ENCODE results near the gene TMEM163.
"Not testable (repeated sequence)": the region's sequence is repeated elsewhere in the genome, so short reads cannot be mapped to it uniquely, and the experiment has no call there.

TMEM163 gene

DNA sequence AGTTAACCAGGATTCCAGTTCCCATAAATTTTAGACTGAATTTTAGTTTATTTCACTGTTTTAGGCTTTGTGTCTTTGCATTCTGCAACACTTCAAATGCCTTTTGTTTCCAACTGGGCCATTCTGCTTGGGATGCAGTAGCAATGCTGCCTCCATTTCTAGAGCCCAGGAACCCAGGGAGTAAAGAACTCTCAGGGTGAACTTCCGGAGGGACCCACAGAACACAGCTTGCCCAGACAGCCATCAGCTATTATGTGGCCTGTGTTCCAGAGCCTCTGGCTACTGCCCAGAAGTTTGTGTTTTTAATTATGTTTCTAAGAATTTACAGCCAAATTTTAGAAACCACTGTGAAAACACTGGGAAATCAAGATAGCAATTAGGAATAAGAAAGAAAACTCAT, 145.1 kb downstream of the TMEM163 start:
- no peak for DNase-seq

DNA sequence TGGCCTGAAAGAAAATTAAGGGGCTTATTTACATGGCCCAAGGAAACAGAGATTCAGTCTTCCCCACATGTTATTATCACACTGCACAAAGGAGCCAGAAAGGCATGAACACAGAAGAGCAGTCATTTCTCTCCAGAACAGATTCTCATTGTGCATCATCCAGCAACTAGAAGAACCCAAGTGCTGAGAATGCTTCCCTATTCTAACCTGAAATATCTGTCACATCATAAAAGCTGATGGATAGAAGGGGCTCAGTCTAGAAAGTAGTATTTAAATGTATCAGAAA, 145.8 kb downstream of the TMEM163 start:
- DNase-seq, result no peak

DNA sequence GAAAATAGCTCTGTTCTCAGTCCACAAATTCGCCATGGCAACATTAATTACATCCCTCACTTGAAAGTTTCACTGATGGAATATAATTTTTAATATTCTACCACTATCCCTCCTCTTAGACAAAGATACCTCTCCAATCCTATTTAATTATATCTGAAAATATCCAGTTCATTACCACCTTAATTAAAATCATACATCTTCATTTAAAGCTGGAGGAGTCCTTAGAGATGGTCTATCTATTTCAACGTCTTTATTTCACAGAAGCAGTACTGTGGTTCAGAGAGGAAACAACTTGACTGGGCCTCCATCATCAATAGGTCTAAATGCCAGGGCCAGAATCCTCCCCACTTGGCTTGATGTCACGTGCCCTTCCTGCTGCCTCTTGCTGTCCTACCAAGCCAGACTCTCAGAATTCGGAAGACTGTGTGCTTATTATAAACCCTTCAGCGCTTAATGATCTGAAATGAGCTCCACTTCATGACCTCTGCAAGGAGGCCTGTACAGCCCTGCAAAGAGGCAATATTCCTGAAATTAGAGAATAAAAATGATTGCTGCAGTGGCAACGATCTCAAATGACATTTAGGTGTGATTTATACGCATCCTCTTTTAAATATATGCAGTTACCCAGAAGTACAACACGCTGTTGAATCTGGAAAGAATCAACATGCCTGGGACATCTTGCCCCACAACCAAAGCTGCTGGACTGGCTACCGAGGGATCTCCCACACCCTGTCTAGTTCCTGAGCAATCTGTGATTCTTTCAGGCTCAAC, 146.3 kb downstream of the TMEM163 start:
- DNase-seq, result no peak

DNA sequence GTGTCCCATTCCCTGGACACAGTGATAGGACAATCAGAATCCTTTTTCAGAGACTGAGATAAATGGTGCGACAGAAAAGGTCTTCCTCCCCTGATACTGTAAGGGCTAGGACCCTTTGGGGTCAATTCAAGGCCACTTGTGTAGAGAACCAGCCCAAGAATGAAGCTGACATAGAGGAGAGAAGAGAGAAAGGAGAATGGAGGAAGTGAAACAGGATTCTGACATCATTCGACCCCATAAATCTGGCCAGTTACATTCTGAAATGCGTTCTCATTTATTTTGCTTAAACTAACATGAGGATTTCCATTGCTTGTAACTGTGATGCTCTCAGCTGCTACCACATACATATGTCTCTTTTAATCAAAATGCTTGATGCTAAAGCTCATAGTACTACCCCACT, 148.1 kb downstream of the TMEM163 start:
- no peak for DNase-seq

DNA sequence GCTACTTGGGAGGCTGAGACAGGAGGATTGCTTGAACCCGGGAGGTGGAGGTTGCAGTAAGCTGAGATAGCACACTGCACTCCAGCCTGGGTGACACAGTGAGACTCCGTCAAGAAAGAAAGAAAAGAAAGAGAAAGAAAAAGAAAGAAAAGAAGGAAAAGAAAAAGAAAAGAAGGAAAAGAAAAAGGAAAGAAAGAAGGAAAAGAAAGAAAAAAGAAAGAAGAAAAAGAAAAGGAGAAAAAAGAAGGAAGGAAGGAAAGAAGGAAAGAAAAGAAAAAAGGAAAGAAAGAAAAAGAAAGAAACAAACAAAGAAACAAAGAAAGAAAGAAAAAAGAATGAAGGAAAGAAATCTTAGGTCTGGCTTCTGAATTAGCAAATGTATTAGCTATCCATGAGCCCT, 150.4 kb downstream of the TMEM163 start:
- DNase-seq, result no peak

DNA sequence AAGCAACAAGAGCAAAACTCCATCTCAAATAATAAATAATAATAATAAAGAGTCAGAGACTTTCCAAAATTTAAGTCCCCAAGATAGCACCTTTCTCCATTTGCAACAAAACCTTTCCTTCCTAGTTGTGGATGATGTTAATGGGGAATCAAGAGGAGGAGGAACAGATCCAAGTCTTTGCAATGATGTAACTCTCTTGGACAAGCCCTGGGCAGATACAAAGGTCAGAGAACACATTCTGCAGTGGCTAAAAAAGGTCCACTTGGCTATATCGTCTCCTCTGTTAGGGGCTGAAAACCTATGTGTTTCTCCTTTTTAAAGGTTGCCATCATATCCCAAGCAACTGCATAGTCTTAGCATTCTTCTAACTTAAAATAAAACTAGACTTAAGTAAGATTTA, 151.1 kb downstream of the TMEM163 start:
- DNase-seq, result no peak

DNA sequence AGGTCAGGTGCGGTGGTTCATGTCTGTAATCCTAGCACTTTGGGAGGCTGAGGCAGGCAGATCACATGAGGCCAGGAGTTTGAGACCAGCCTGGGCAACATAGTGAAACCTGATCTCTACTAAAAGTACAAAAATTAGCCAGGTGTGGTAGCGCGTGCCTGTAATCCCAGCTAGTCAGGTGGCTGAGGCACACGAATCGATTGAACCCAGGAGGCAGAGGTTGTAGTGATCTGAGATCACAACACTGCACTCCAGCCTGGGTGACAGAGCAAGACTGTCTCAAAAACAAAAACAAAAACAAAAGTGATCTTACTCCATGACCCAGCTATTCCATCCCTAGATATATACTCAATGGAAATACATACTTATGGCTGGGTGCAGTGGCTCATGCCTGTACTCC, 153.8 kb downstream of the TMEM163 start:
- DNase-seq, result not testable (repeated sequence)

DNA sequence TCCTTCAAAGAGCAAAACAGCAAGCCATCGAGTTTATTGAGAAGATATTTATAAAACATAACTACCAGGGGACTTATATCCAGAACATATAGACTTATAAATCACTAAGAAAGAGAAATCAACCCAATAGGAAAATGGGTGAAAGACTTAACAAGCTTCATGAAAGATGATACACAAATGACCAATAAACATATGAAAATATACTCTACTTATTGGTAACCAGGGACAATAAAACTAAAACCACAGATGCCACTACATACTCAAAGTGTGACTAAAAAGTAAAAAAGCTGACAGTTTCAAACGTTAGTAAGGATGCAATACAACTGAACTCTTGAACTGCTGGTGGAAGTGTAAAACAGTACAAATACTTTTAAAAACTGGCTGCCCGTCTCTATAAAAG, 154.3 kb downstream of the TMEM163 start:
- DNase-seq, result no peak

DNA sequence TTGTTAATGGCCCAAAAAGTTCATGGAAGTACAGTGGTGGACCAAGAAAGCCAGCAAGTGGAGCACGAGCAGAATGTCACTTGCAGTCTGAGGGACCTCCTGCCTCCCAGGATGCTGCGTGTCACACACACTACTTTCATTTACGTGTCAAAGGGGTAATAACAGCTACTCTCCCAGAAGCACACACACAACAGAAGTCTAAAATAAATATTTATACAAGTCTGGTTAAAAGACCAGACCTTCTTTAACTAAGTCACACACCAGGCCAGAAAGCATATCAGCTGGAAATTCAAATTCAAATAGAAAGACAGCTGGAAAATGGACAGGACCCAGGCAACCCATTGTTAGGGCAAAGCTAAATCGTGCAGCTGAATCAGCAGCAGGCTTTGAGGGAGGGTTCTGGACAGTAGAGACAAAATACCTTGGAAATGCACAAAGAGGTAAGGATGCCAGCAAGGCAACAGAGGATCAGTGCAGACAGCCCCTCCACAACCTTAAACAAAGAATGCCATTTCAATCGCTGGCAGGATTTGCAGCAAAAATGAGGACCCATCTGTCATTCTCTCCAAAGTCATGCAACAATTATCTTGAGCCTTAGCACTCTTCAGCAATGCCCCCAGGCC, 160.5 kb downstream of the TMEM163 start:
- DNase-seq, result no peak

DNA sequence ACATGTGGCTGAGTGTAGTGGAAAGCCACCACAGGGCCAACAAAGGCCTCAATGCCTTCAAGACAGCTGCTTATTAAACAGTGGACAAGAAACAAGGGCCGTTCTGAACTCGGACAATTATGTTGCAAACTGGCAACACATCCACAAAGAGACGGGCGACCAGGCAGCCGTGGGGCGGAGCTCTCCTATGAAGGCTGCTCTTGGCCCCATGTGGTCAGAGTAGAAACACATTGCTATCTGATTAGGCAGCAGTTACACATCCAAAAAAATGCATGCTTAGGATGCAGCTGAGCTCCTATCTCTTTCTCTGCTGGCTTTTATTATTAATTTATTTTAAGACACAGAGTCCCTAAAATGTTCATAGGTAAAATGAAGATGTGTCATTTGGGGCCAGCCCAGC, 163.4 kb downstream of the TMEM163 start:
- DNase-seq, result no peak

DNA sequence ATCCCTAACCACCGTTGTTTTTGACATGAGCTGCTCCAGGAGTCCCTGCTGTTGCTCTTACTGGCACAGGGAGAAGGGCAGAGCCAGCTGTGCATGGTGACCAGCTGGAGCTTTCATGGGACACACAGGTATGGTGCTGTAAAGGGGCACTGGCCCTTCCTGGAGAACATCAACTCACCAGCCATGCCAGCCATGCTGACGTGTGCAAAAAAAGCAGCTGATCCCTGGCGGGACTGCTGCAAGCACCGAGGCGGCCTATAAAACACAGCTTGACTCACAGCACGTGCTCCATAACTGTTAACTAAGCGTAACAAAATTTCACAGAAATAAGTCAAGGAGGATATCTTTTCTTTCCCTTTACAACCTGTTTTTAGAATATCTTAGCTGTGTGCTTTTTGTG, 165.1 kb downstream of the TMEM163 start:
- DNase-seq, result no peak

DNA sequence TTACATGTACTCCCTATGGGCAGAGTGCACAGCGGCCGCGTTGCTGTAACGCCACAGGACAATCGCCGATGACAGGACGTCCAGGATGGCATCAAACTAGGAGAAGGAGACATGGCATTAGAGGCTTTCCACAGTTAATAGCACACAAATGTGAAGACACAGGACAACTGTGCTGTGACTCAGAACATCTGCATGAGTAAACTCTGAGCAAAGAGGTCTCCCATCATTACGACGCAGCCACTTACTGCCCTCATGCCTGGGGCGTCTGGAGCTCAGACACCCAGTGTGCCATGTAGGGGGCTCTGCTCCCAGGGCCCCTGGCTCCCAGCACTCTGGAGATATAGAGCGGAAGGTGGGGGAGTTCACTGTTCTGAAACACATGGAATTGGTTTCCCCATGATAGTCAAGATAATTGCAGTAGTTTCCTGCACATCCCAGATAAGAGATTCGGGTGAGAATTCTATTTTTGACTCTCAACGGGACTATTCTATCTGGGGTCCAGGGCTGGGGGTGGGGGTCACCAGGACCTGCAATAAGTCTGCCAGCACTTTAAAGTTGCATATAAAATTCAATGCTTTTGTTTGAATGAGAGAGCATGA, 168.1 kb downstream of the TMEM163 start:
- DNase-seq, result no peak

DNA sequence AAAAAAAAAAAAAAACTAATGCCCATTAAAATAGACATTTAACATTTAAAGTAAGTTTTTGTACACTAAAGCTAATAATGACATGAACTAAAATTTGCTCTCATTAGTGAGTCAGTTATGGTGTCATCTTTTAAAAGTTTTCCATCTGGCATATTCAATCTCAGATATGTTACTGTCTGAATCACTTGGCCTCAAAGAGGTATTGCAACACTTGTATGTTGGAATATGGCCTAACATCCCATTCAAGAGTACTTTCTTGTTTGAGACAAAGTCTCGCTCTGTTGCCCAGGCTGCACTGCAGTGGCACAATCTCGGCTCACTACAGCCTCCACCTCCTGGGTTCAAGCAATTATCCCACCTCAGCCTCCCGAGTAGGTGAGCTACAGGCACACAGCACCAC, 169.7 kb downstream of the TMEM163 start:
- DNase-seq, result no peak

DNA sequence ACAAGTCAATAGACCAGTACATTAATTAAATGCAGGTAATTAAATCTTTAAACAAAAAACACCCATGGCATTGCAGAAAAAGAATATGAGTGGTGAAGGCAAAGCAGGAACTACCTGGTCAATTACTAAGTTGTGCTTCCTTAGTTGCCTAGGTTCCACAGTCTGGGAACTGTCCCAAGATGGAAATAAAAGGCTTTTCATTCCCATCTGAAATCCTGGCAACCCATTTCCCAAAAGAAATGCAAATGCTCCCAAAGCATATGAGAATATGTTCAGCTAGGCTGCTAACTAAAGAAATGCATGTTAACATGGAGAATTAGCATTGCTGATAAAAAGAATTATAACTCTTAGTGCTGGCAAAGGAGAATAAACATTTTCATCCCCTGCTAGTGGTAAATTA, 177.8 kb downstream of the TMEM163 start:
- DNase-seq, result no peak

DNA sequence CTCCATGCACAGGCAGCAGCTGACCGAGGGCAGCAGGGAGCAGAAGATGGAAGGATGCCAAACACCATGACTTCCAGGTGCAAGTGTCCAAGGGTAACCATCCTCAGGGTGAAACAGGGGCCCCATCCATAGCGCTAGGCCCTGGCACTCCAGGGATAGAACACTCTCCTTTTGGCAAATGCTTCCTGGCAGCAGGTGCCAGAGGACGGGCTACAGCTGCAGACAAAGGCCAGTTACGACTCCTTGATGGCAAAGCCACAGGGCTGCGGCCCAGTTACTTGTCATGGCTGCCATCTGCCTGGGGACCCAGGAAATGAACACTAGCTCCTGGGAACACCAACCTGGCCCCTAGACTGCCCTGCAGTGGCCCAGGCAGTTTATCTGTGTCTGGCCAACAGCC, 178.8 kb downstream of the TMEM163 start:
- DNase-seq, result no peak

DNA sequence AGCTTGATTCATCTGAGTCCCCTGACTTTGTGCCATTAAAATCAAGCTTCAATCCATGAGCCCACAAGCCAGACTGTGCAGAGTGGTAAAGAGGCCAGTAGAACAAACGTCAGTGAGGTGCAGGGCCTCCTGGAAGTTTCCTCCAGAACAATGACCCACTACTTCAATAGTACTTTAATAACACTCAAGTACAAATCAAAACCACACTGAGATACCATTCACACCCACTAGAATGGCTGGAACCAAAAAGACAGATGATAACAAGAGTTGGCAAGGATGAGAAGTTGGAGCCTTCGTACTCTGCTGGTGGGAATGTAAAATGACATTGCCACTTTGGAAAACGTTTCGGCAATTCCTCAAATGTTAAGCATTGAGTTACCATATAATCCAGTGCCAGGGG, 181.1 kb downstream of the TMEM163 start:
- DNase-seq, result no peak

DNA sequence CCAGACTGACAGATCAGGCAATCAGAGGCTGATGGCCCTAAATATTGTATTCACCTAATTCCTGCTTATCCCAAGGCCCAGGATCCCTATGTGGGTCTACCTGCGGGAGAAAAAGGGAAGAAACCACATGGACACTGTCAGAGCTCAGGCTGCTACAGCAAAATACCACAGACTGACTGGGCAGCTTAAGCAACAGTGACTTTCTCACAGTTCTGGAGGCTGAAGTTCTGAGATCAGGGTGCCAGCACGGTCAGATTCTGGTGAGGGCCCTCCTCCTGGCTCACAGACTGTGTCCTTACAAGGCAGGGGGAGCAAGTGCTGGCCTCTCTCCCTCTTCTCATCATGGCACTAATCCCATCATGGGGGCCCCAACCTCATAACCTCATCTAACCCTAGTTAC, 181.7 kb downstream of the TMEM163 start:
- no peak for DNase-seq

DNA sequence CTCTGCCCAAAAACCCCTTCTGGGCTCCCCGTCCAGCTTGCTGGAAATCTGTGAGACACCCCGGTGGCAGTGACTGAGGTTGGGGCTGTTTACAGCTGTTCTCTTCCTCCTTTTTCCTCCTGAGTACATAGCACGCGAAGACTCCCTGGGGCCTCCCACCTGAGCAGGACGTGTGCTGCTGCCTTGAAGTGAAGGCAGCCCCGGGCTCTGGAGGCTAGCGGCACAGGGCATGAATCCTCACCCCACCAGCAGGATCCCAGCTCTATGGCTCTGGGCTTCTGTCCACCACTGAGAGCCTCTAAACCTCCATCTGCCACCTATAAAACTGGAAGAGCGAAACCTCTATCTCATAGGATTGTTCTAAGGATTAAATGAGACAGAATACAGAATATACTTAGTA, 182.5 kb downstream of the TMEM163 start:
- no peak for DNase-seq

DNA sequence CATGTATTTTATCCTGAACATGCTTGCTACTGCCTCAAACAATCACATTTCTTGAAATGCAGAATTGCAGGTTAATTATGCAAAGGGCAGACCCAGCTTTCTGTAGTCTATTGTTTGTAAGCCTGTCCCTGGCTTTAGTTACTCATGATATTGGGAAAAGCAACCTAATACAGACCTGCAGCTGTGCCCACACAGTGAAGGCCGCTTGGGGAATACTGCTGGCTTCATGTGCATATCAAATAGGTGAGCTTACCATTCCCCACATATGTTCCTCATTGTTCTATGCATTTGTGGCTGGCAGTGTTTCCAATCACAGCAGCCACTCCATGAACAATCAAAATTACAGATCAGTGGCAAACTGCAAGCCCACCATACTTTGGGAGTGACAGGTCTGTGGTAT, 186.3 kb downstream of the TMEM163 start:
- no peak for DNase-seq

DNA sequence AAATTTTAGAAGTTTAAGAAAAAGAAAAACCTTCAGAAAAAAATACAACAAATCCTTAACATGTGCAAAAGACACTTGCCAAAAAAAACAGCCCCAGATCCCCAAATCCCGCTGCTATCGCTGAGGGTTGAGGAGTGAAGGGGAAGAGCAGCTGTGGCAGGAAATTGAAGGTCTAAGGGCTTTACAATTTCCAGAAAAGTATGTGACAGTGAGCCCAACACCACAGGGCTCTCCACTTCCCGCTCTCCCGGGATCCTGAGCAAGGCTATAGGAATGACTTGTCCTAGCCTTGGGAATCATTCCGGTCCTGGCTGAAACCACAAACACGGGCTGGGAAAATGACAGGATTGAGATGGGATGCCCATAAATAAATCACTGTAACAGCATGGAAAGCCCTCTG, 191.4 kb downstream of the TMEM163 start:
- DNase-seq, result no peak

DNA sequence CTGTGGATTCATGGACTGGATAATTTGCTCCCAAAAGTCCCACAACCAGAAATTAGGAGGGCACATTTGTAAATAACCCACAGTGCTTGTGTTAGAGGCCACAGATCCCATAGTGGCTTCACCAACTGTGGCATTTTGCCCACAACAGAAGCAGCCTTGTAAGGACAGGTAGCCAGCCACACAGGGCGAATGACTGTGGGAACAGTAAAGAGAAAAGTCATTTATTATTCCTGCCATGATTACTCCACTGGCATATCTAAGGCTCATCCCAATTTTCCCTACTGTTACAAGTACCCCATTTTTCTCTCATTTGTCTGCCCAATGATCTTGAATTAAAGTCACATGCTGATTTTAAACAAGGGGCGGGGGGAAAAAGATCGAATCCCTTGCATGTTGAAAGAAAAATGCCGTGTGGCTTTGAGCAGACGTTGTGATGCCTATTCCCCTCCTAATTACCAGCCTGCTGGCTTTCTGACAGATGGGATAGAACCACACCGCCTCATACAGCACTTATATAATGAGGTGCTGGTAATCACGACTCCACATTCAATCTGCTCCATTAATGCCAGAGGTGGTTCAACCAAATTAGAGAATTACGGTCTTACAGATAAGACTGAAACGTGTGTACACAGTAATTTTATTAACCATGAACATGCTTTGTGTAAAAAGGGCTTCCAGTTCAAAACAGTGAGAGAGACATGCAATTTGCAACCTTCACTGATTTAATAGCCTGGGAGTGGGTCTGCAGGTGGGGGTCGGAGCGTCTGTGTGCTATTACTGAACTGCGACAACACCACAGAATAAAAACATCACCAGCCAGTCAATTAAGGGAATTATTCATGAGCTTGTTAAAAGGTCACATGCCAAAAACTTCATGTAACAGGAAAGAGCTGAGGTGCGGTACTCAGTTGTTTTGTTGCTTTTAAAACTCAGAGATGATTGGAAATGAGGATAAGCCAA, 196.0 kb downstream of the TMEM163 start:
- no peak for DNase-seq

DNA sequence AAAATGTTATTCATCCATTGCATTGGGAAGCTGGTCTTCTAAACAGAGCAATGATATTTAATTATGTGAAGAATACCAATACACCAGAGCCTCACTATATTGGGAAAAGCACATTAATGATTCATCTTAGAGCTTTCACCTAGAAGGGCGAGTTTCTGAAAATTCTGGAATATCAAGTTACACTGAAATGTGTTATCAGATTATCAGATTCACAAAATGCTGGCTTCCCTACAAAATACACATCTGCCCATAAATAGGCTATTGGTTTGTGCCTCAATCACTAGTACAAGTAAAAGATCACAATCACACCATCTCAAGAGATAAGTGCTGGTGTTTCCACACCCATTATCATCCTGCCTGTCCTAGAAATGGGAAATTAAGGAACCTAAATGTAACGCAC, 200.7 kb downstream of the TMEM163 start:
- DNase-seq, result no peak

DNA sequence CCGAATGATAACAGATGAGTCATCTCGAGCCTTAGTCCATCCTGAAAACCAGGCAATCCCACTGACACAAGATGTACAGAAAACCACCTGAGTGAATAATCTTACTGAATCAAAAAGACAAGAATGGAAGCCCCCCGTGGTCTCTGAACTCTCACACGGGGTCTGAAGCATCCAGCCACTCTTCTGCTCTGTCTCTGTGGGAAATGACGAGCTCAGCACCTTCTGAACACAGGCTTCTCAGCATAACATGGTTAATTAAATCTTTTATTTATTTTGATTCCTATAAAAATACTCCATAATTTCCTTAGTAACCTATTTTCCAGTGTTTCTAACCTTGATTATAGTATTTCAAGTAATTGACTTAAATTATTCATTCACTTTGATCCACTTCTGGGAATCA, 203.7 kb downstream of the TMEM163 start:
- DNase-seq, result no peak

DNA sequence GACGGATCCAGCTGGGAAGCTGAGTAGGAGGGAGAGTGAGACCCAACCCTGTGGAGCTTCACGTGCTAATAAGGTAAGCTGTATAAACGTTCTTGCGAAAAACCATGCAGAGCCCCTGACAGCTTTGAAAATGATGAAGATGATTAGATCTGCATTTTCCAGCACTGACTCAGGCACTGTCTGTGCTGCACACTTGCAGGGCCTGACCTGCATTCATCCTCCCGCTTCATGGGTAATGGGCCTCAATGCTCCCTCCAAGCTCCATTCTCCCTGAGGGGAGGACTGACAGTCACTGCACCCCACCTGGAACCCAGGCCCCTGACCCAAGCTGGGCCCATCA, 205.4 kb downstream of the TMEM163 start:
- DNase-seq, result no peak
